ENCODE measurements around the gene CD86. TPM values are rescaled to one million over a fixed set of nuclear protein-coding genes. Genes with fewer than 3 reads are reported as not detected.

Gene CD86
- total RNA-seq, 4 donors from 2014 or later = 5.7 to 10.9 (median 8.4) TPM

GRCh38 chr3:122092460-122093165, 37.5 kb downstream of the CD86 start:
- 51 to 63% methylated on average over 2 of the region's 2 CpGs for WGBS, 2 donors
- H3K4me1 ChIP-seq = no peaks in the 10 kb centered on the region
- DNase-seq (ENCODE audit: low spot score in 2 of 2) = peak in 1 of 2 donors; percentile 41
- no peaks in the 10 kb centered on the region for H3K9me3 ChIP-seq
- H3K27me3 ChIP-seq = no peaks in the 10 kb centered on the region
- H3K4me3 ChIP-seq = no peak overlapping the region
- no peaks in the 10 kb centered on the region for H3K36me3 ChIP-seq
- TF ChIP-seq POLR2A (IDR thresholded peaks at IDR 0.05) (no peak), CTCF (IDR thresholded peaks at IDR 0.05) (peak in 3 of 5 experiments; percentile 11 to 48 (median 17)), EP300 (IDR thresholded peaks at IDR 0.05) (no peak)
- H3K27ac ChIP-seq = no peak overlapping the region

DNA sequence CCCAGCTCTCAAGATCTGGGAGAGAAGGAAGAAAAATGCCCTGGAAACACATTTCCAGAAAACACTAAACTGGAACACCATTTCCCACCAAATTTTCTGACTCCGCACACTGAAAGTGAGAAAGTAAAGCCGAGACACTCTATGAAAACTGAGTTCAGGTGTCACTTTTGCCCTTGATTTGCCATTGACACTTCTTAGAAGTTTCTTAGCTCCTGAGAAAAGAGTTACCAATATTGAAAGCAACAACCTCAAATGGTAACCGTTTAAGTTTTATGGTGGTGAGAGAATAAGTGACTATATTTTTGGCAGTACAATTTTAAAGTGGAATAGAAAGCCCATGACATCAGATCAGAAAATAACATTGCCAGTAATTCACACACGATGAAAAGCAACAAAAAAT, 39.0 kb downstream of the CD86 start:
- Histone ChIP-seq H3K4me1 (no peaks in the 10 kb centered on the region), H3K4me3 (no peak overlapping the region), H3K27me3 (no peaks in the 10 kb centered on the region), H3K9me3 (no peaks in the 10 kb centered on the region), H3K36me3 (no peaks in the 10 kb centered on the region), H3K27ac (no peak overlapping the region)
- 81 to 83% methylated on average over 4 of the region's 4 CpGs for WGBS, 2 donors
- DNase-seq (ENCODE audit: low spot score in 2 of 2) = no peak
- TF ChIP-seq EP300 (IDR thresholded peaks at IDR 0.05) (no peak), POLR2A (IDR thresholded peaks at IDR 0.05) (no peak), CTCF (IDR thresholded peaks at IDR 0.05) (no peak)

- 74 to 78% methylated on average over 2 of the region's 2 CpGs for WGBS, 2 donors
- no peak overlapping the region for H3K27ac ChIP-seq
- TF ChIP-seq POLR2A (IDR thresholded peaks at IDR 0.05) (no peak), CTCF (IDR thresholded peaks at IDR 0.05) (no peak), EP300 (IDR thresholded peaks at IDR 0.05) (no peak)
- DNase-seq (ENCODE audit: low spot score in 2 of 2) = no peak
- H3K27me3 ChIP-seq = no peaks in the 10 kb centered on the region
- H3K4me1 ChIP-seq = no peaks in the 10 kb centered on the region
- H3K4me3 ChIP-seq = no peak overlapping the region
- H3K9me3 ChIP-seq = no peaks in the 10 kb centered on the region
- H3K36me3 ChIP-seq = no peaks in the 10 kb centered on the region
These were observed 39.5 kb downstream of the CD86 start for GRCh38 chr3:122094693-122095092.

- TF ChIP-seq POLR2A (IDR thresholded peaks at IDR 0.05) = no peak
- TF ChIP-seq CTCF (IDR thresholded peaks at IDR 0.05) = no peak
- no peak for TF ChIP-seq EP300 (IDR thresholded peaks at IDR 0.05)
- WGBS, 2 donors = 49 to 55% methylated on average over 3 of the region's 3 CpGs
- no peaks in the 10 kb centered on the region for H3K9me3 ChIP-seq
- H3K4me1 ChIP-seq = no peaks in the 10 kb centered on the region
- H3K27ac ChIP-seq = no peak overlapping the region
- H3K4me3 ChIP-seq = no peak overlapping the region
- no peaks in the 10 kb centered on the region for H3K36me3 ChIP-seq
- DNase-seq (ENCODE audit: low spot score in 2 of 2) = no peak
- H3K27me3 ChIP-seq = no peaks in the 10 kb centered on the region
These were observed 42.0 kb downstream of the CD86 start for GRCh38 chr3:122097141-122097540.

GRCh38 chr3:122098611-122099010, 43.4 kb downstream of the CD86 start:
- Histone ChIP-seq H3K9me3 (no peaks in the 10 kb centered on the region), H3K27me3 (no peaks in the 10 kb centered on the region), H3K27ac (no peak overlapping the region), H3K4me3 (no peak overlapping the region), H3K36me3 (no peaks in the 10 kb centered on the region), H3K4me1 (no peaks in the 10 kb centered on the region)
- TF ChIP-seq POLR2A (IDR thresholded peaks at IDR 0.05) (no peak), EP300 (IDR thresholded peaks at IDR 0.05) (no peak), CTCF (IDR thresholded peaks at IDR 0.05) (no peak)
- no peak for DNase-seq (ENCODE audit: low spot score in 2 of 2)
- WGBS, 2 donors = 94 to 95% methylated on average over 2 of the region's 2 CpGs
